ENCODE results near the gene NARF.

DNA sequence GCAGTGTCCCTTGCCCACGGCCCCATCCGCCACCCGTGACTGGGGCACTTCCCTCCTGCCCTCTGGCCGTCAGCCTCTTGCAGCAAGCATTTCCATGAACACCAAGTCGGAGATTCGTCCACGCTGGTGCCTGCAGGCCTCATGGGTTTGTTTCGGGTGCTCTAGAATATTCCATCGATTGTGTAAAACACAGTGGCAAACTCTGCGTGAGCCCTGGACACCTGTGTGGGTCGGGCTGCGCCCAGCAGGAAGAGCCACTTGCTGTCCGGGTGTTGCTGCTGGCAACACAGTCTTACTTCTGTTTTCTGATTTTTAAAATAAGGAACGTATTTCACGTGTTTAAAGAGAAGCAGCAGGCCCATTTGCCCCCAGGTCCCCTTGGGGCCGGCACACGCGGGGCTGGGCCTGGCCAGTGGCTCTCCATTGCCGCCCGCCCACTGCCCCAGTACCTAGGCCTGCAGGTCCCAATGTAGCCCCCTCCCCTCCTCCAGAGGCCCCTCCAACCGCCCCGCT lies 18.0 kb upstream of the NARF start:
- TF ChIP-seq CTCF (IDR thresholded peaks at IDR 0.05) (no peak), POLR2A (IDR thresholded peaks at IDR 0.05) (no peak)

Data from breast epithelium (tissue), 3 donors.